Left colon (tissue), 2 donors: Measurements from ENCODE around the gene GIT2. TPM values are rescaled to one million over a fixed set of nuclear protein-coding genes. Genes with fewer than 3 reads are reported as not detected.
"Not testable (repeated sequence)": the region's sequence is repeated elsewhere in the genome, so short reads cannot be mapped to it uniquely, and the experiment has no call there.

Experiments
- ATAC-seq: fragments of 200-7000 bp; cut with Tn5 transposase; one replicate; pipeline ENCODE4 v1.9.1; 2020; ENCODE audit warnings: mild to moderate bottlenecking, moderate library complexity
- DNase-seq, 2 donors: peaks; one replicate each; pipeline ENCODE4 v3.0.0-alpha.2; 2020
- intact Hi-C, 2 donors: fragments of 100-400 bp; cut with DNase I in 1 of 2; cut with micrococcal nuclease in 1 of 2; formaldehyde crosslinking; loops; one replicate each; pipeline versions ENCODE4 v1.11.2 to v1.14.0; 2022; cut with DNase I, micrococcal nuclease
- total RNA-seq, 2 donors: library from RNA; stranded (reverse); fragmentation: NEBNext Ultra II Directional; extraction: Animal tissue kit (Norgen Biotek cat#: 25700); gene quantifications; one replicate each; pipeline ENCODE4 v1.2.1, GENCODE V29; 2021
- donor health status: DM: no; HTN: no; CAD: no.
- donor health status: DM: yes; HTN: yes; CAD: no.

Gene GIT2
- total RNA-seq, 2 donors from 2014 or later, result 29.0 to 31.4 TPM

- no peak for DNase-seq
- peak; percentile 21 for ATAC-seq
- intact Hi-C loops, result no loop called here
Measured at GRCh38 chr12:109930028-109930800, 66.0 kb downstream of the GIT2 start.

DNA sequence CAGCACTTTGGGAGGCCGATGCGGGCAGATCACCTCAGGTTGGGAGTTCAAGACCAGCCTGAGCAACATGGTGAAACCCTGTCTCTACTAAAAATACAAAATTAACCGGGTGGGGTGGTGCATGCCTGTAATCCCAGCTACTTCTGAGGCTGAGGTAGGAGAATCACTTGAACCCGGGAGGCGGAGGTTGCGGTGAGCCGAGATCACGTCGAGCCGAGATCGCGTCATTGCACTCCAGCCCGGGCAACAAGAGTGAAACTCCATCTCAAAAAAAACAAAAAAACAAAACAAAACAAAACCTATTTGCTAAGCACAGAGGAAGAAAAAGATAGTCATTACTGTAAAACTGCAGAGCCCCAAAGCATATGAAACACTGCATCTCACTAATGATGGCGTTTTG lies 66.8 kb downstream of the GIT2 start:
- DNase-seq, ATAC-seq, intact Hi-C loops: not testable (repeated sequence)

- ATAC-seq (no peak), DNase-seq (no peak)
- intact Hi-C loops, result no loop called here
Measured at GRCh38 chr12:109928058-109928656, 68.0 kb downstream of the GIT2 start.

DNA sequence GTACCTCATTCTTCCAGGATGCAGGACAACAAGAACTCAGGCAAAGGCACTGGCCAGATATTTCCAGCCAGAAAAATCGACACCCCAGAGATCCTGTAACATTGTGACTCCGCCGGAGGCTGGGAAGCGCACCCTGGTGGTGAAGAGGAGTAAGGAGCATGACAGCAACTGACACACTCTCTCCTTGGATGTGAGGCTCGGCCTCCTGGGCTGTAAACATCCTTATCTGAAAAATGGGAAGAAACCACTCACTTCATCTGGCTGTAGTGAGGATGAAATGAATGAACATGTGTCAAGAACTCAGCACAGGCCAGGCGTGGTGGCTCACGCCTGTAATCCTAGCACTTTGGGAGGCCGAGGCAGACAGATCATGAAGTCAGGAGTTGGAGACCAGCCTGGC lies 68.5 kb downstream of the GIT2 start:
- DNase-seq, result peak in 1 of 2 donors; percentile 48
- peak; percentile 79 for ATAC-seq
- intact Hi-C loops, result no loop called here

DNA sequence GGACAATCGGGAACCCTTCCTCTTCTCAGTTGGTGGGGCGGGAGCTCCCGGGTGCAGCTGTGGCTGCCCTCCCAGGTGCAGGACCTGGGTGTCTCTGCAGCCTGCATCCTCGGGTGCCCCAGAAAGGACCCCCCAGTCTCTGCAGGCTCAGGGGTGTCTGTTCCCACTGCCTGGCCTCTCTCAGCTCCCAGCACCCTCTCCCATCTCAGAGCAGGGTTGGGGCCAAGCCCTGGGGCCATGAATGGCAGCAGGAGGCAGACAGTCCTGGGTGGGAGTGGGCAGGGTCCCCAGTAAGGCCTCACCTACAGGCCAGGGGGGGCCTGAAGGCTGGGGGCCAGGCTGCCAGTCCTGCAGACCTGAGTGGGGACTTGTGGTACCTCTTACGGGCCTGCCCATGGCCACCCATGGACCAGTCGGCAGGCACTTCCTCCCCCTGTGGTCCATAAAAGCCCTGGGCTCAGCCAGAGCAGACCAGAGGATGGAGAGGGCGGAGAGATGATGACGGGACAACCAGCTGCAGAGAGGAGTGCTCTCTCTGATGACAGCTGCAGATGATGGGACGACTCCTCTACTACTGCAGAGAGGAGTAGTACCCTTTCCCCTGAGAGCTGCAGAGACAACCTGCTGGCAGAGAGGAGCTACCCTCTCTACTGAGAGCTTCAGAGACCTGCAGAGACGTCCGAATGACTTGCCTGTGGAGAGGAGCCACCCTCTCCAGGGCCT lies 69.5 kb downstream of the GIT2 start:
- ATAC-seq (no peak), DNase-seq (no peak)
- intact Hi-C loops, result no loop called here

GRCh38 chr12:109926016-109926415 lies 70.2 kb downstream of the GIT2 start:
- no peak for DNase-seq
- intact Hi-C loops, result no loop called here
- no peak for ATAC-seq

- ATAC-seq, result no peak
- DNase-seq, result no peak
- intact Hi-C loops, result no loop called here
Measured at GRCh38 chr12:109925185-109925840, 70.9 kb downstream of the GIT2 start.

GRCh38 chr12:109923481-109924245 lies 72.5 kb downstream of the GIT2 start:
- ATAC-seq, result no peak
- no peak for DNase-seq

DNA sequence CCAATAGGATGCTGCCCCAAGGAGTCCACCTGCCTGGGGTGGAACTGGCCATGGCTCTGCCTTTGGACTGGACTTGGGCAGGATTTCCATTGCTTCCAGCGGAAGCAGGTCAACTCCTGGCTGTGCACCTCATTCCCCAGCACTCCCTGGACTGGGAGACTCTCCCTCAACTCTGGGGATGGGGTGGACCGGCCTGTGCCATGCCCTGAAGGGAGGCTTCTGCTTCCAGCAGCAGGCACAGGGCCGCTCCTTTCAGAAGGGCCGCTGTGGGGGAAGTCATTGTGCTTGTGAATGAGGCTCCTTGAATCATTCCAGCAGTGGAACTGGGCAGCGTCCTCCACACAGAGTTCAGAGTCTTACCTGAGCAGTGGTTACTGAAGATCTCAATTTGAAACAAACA lies 73.1 kb downstream of the GIT2 start:
- intact Hi-C loops, result no loop called here
- DNase-seq, result no peak
- no peak for ATAC-seq

More at GRCh38 chr12:109923481-109924245, 72.5 kb downstream of the GIT2 start:
- intact Hi-C loops, result no loop called here

GRCh38 chr12:109921982-109922381 lies 74.2 kb downstream of the GIT2 start:
- no peak for ATAC-seq
- no peak for DNase-seq
- intact Hi-C loops, result no loop called here

- intact Hi-C loops, result no loop called here
- no peak for ATAC-seq
Measured at GRCh38 chr12:109920261-109920780, 75.8 kb downstream of the GIT2 start.

GRCh38 chr12:109919456-109919855 lies 76.7 kb downstream of the GIT2 start:
- DNase-seq (no peak), ATAC-seq (no peak)
- intact Hi-C loops, result no loop called here

More at GRCh38 chr12:109920261-109920780, 75.8 kb downstream of the GIT2 start:
- DNase-seq, result no peak

DNA sequence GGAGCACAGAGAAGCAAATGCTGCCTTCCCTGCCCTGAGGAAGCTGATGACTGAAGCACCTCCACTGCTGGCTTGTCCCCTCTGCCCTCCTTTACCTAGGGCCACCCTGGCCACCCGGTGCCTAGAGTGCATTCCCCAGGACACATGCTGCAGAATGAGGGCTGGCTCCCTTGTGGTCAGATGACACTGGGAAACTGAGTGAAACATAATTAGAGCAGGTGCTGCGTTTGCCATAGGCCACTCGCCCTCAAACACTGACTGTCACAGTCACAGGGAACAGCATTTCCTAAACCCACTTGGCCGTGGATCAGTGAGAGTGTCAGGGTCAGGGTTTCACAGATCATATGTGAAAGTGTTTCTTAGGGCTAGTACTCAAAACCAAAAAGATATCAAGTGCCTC lies 80.1 kb downstream of the GIT2 start:
- DNase-seq (no peak), ATAC-seq (no peak)
- intact Hi-C loops, result no loop called here

DNA sequence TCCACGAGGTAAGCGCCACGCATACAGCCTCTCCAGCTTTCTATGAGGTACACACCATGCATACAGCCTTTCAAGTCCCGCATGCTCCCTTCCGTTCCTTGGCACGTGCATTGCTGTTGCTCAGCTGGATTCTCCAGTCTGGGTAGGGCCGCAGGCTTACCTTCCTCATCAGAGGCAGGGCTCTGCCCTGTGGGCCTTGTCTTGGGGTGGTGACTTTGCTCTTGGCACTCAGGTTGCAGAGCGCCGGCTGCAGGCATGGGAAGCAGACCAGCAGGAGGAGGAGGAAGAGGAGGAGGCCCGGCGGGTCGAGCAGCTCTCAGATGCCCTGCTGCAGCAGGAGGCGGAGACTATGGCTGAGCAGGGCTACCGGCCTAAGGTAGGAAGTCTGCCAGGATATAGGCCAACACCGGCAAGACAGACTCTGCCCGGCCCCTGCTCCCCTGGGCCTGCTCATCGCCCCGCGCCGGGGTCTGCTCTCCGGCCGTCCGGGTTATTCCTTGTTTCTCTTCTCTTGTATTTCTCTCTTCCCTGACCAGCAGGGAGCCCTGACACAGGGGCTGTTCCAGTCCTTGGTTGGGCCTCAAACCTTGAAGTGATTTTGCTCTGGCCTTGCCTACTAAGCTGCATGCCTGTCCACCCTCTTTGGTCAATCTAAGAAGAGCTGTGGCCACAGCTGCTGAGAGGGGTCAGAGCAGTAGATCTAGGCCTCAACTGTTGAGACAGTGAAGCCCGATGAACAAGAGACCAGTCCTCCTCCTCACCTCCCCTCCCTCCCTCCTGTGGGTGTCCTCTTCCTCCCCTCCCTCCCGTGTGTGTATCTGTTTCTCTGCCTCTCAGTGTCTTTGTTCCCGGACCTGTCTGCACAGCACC lies 80.8 kb downstream of the GIT2 start:
- ATAC-seq (no peak), DNase-seq (no peak)
- intact Hi-C loops, result no loop called here

DNA sequence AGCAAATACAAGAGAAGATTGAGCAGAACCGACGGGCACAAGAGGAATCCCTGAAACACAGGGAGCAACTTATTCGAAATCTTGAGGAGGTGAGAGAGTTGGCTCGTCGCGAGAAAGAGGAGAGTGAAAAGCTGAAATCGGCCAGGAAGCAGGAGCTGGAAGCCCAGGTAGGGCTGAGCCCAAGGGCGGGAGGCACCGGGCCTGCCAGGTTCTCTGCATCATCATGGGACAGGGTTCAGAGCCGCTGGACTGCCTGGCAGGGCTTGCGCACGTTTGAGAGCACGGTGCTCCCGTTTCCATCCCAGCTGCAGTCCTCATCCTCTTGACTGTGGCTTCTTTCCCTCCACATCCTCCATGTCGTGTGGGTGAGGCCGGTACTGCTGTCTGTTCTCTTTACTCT lies 81.7 kb downstream of the GIT2 start:
- ATAC-seq, result no peak
- intact Hi-C loops, result no loop called here
- DNase-seq, result no peak

GRCh38 chr12:109912855-109913321 lies 83.3 kb downstream of the GIT2 start:
- DNase-seq (no peak), ATAC-seq (no peak)
- intact Hi-C loops, result no loop called here

DNA sequence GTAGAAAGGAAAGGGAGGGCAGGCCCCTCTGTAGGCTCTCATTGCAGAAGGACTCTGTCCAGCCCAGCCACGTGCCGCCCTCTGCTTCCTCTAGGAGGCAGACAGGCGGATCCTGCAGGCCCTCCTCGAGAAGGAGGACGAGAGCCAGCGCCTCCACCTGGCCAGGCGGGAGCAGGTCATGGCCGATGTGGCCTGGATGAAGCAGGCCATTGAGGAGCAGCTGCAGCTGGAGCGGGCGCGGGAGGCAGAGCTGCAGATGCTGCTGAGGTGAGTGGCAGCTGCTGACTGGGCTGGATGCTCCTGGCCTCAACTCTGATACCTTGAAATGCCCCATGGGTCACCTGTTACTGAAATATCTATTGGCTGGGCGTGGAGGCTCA lies 85.2 kb downstream of the GIT2 start:
- ATAC-seq (peak; percentile 61), DNase-seq (peak in 1 of 2 donors; percentile 23)

More for the DNA sequence above, 85.2 kb downstream of the GIT2 start:
- intact Hi-C loops, result no loop called here
